ENCODE data around the gene CHCHD3. TPM values are rescaled to one million over a fixed set of nuclear protein-coding genes. Genes with fewer than 3 reads are reported as not detected.

The CHCHD3 gene
- total and polyA plus RNA-seq, 2 of the 4 experiments (the other 2 are of a cell fraction), result 56.9 to 141 TPM

DNA sequence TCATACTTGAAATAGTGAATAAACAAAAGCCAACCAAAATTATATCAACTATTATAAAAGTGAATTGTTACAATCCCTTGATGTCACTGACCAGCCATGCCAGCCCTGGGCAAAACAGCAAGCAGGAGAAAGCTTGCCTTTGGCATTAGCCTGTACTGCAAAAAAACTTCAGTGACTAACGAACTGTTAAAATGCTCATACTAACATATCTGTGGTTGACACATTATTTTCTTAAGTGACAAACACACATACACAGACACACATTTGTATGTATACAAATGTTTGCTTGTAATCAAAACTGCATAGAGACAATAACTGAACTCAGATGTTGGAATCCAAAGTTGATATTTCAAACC, 29.5 kb downstream of the CHCHD3 start:
- Histone ChIP-seq H3K56ac (ENCODE audit: extremely low read depth, insufficient read depth, low read length) (no peak overlapping the region; the same call in 1 of the 2 replicates), H3K4me3 (ENCODE audit: insufficient read depth, low read depth, low read length) (no peak overlapping the region), H3K18ac (ENCODE audit: low read depth, low read length) (peak overlapping the region; percentile 57; the same call in 1 of the 2 replicates), H2BK120ac (ENCODE audit: low read depth, low read length) (peak overlapping the region; percentile 77; the same call in 1 of the 2 replicates), H4K20me1 (ENCODE audit: insufficient read depth, low read length) (peaks cover 11% of the 10 kb centered on the region), H3K14ac (replicated peaks; ENCODE audit: low read depth, low read length) (peak overlapping the region; percentile 35), H2AFZ (replicated peaks; ENCODE audit: low read length, poor library complexity) (no peak overlapping the region), H3K9me3 (ENCODE audit: control insufficient read depth, insufficient read depth, low read length) (no peaks in the 10 kb centered on the region), H4K91ac (ENCODE audit: insufficient read depth, low read depth, low read length) (no peak overlapping the region), H3K9ac (ENCODE audit: low read depth, low read length) (no peak overlapping the region), H2AK9ac (replicated peaks; ENCODE audit: low read depth, low read length, poor library complexity) (no peak overlapping the region), H3K36me3 (ENCODE audit: control insufficient read depth, insufficient read depth, low read length) (no peaks in the 10 kb centered on the region; the same call in 1 of the 2 replicates), H3K27me3 (ENCODE audit: control insufficient read depth, insufficient read depth, low read length) (no peaks in the 10 kb centered on the region), H4K8ac (ENCODE audit: low read depth in 2 of 2, low read length in 2 of 2) (peak overlapping the region in 1 of 2 experiments; percentile 52; a peak in 1 of 4 replicates), H3K4me1 (ENCODE audit: control insufficient read depth, insufficient read depth, low read length) (peaks cover 16% of the 10 kb centered on the region), H2BK20ac (ENCODE audit: low read depth, low read length) (peak overlapping the region; percentile 48; the same call in 1 of the 2 replicates), H2AK5ac (ENCODE audit: low read depth, low read length) (peak overlapping the region; percentile 28; the same call in 1 of the 2 replicates), H3K9me1 (ENCODE audit: insufficient read depth, low read length) (peaks cover 12% of the 10 kb centered on the region; the same call in 1 of the 2 replicates), H3K27ac (ENCODE audit: insufficient read depth, low read length) (peak overlapping the region; percentile 55; the same call in 1 of the 2 replicates), H3K4me2 (ENCODE audit: low read depth, low read length) (no peak overlapping the region), H3K4ac (ENCODE audit: low read depth, low read length) (peak overlapping the region; percentile 81), H4K5ac (ENCODE audit: low read depth, low read length) (no peak overlapping the region), H2BK5ac (ENCODE audit: low read depth, low read length, poor library complexity, severe bottlenecking) (peak overlapping the region; percentile 61), H3K23ac (ENCODE audit: low read depth, low read length) (peak overlapping the region; percentile 28; the same call in 1 of the 2 replicates), H3K79me1 (ENCODE audit: low read depth in 1 of 2, low read length in 2 of 2) (peaks cover 52 to 69% of the 10 kb centered on the region in 2 experiments), H2BK15ac (ENCODE audit: low read depth, low read length) (peak overlapping the region; percentile 37; the same call in 1 of the 3 replicates)
- ChIA-PET POLR2A (ENCODE audit: unreplicated experiment) (no interaction called here), CTCF (interaction anchor here (1.1 kb wide), 1 partner anchor 382 kb away, joined by 3 read pairs; no protein-coding TSS in a partner anchor)
- dilution Hi-C loops (cut with HindIII; ENCODE audit: low sequenced_read_pairs, unreplicated experiment) (no loop called here), intact Hi-C loops (cut with micrococcal nuclease) (loop anchor here (2.0 to 10.0 kb wide), 2 partner anchors 30 to 382 kb away; partner anchors contain the start of gene CHCHD3), in situ Hi-C loops (cut with MboI; ENCODE audit: low sequenced_read_pairs) (no loop called here)
- DNase-seq (no peak), ATAC-seq (ENCODE audit: low read depth) (no peak)
- no peak for TF ChIP-seq CHD1 (IDR thresholded peaks at IDR 0.05; ENCODE audit: low read depth, low read length)
- TF ChIP-seq NFE2L2 (IDR thresholded peaks at IDR 0.05; ENCODE audit: low read depth, low read length), result no peak
- TF ChIP-seq SMC3 (IDR thresholded peaks at IDR 0.05; ENCODE audit: low read depth, low read length), result no peak
- no peak for TF ChIP-seq ELK1 (IDR thresholded peaks at IDR 0.05; ENCODE audit: borderline replicate concordance, low read depth, low read length)
- BruUV-seq (replicated peaks), result no TSS peak
- WGBS, 2 experiments (ENCODE audit: extremely low coverage in 2 of 2, insufficient read length in 1 of 2), result no CpG with 5 or more reads among the region's 1 CpG
